Mammary epithelial cell (primary cell): ENCODE data around the gene ERBIN.

Experiments
- EZH2 ChIP-seq: IDR thresholded peaks from 2 replicates; pipeline ENCODE4 v1.6.1; 2012; ENCODE audit warnings: low read length, inconsistent platforms, borderline replicate concordance
- TF ChIP-seq, protein P1 (sequence below), 2 donors: IDR thresholded peaks in 1 of 2; conservative IDR thresholded peaks in 1 of 2; 2 replicates each; pipeline ENCODE4 v1.5.1; 2011 to 2012; ENCODE audit warnings: inconsistent platforms in 2 of 2, low read length in 2 of 2, mild to moderate bottlenecking in 2 of 2, control low read depth in 1 of 2, low read depth in 1 of 2; ENCODE audit not compliant: insufficient read depth in 1 of 2; ENCODE audit errors: extremely low read depth in 1 of 2

DNA sequence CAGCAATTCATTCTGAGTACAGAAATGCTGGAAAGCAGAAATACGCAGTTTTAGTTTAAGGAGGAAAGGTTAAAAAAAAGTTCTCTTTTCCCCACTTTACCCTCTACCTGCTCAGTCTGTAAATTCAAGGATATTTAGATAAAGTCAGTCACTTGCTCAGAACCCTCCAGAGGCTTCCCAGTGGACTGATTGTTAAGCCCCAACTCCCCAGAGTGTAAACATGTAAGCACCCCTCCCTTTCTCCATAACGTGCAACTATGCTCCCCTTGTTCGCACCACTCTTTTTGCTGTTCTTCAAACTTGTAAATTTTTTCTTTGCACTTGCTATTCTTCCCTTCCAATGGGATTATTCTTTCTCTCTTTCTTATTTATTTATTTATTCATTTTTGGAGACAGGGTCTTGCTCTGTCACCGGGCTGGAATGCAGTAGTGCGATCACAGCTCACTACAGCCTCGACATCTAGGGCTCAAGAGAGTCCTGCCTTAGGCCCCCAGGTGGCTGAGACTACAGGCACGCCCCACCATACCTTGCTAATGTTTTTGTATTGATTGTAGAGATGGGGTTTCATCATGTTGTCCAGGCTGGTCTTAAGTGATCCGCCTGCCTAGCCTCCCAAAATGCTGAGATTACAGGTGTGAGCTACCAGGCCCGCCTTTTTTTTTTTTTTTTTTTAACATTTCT lies 32.5 kb upstream of the ERBIN start:
- TF ChIP-seq, protein P1, sequence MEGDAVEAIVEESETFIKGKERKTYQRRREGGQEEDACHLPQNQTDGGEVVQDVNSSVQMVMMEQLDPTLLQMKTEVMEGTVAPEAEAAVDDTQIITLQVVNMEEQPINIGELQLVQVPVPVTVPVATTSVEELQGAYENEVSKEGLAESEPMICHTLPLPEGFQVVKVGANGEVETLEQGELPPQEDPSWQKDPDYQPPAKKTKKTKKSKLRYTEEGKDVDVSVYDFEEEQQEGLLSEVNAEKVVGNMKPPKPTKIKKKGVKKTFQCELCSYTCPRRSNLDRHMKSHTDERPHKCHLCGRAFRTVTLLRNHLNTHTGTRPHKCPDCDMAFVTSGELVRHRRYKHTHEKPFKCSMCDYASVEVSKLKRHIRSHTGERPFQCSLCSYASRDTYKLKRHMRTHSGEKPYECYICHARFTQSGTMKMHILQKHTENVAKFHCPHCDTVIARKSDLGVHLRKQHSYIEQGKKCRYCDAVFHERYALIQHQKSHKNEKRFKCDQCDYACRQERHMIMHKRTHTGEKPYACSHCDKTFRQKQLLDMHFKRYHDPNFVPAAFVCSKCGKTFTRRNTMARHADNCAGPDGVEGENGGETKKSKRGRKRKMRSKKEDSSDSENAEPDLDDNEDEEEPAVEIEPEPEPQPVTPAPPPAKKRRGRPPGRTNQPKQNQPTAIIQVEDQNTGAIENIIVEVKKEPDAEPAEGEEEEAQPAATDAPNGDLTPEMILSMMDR (conservative IDR thresholded peaks at IDR 0.05 in 1 of 2, IDR thresholded peaks at IDR 0.05 in 1 of 2; ENCODE audit: extremely low read depth in 1 of 2, insufficient read depth in 1 of 2, low read depth in 1 of 2, low read length in 2 of 2) = no peak
- no peak for TF ChIP-seq EZH2
